Right atrium auricular region (tissue), 2 donors: ENCODE data around the gene ZNF532. TPM values are rescaled to one million over a fixed set of nuclear protein-coding genes. Genes with fewer than 3 reads are reported as not detected.
"Not testable (repeated sequence)": the region's sequence is repeated elsewhere in the genome, so short reads cannot be mapped to it uniquely, and the experiment has no call there.

ENCODE experiments used
- DNase-seq: peaks from one replicate; pipeline ENCODE4 v3.0.0-alpha.2; 2019; ENCODE audit warnings: low spot score
- H3K27ac ChIP-seq, 2 donors: fragments of 200-600 bp; sonication (generic); 1 replicate in 1 of 2; 2 replicates in 1 of 2; pipeline ENCODE4 v1.5.1; 2016 to 2019
- H3K27me3 ChIP-seq, 2 donors: fragments of 200-600 bp; sonication (generic); one replicate each; pipeline versions ENCODE4 v1.5.1 to v1.6.0; 2017 to 2019
- H3K36me3 ChIP-seq: fragments of 200-600 bp; sonication (generic); one replicate; pipeline ENCODE4 v1.5.1; 2016
- H3K4me1 ChIP-seq, 2 donors: fragments of 200-600 bp; sonication (generic); one replicate each; pipeline versions ENCODE4 v1.5.1 to v1.6.0; 2017 to 2019
- H3K4me3 ChIP-seq, 2 donors: fragments of 200-600 bp; sonication (generic); 1 replicate in 1 of 2; 2 replicates in 1 of 2; pipeline ENCODE4 v1.5.1; 2017 to 2019; ENCODE audit warnings: mild to moderate bottlenecking in 1 of 2, moderate library complexity in 1 of 2
- H3K9me3 ChIP-seq, 2 donors: fragments of 200-600 bp; sonication (generic); one replicate each; pipeline ENCODE4 v1.5.1; 2019
- total RNA-seq, 2 donors: library from RNA; depleted of rRNA; stranded (reverse); fragments of >200 nt; gene quantifications; one replicate each; pipeline ENCODE4 v1.1.0, GENCODE V29; 2016
- TF ChIP-seq, protein P1 (sequence below), 2 donors: fragments of 200-600 bp; sonication (generic); IDR thresholded peaks; one replicate each; pipeline ENCODE4 v1.5.1; 2019; ENCODE audit warnings: antibody characterized with exemption in 2 of 2

Gene ZNF532
- 10 to 100 TPM; 53.1 to 59.5 TPM for total RNA-seq

DNA sequence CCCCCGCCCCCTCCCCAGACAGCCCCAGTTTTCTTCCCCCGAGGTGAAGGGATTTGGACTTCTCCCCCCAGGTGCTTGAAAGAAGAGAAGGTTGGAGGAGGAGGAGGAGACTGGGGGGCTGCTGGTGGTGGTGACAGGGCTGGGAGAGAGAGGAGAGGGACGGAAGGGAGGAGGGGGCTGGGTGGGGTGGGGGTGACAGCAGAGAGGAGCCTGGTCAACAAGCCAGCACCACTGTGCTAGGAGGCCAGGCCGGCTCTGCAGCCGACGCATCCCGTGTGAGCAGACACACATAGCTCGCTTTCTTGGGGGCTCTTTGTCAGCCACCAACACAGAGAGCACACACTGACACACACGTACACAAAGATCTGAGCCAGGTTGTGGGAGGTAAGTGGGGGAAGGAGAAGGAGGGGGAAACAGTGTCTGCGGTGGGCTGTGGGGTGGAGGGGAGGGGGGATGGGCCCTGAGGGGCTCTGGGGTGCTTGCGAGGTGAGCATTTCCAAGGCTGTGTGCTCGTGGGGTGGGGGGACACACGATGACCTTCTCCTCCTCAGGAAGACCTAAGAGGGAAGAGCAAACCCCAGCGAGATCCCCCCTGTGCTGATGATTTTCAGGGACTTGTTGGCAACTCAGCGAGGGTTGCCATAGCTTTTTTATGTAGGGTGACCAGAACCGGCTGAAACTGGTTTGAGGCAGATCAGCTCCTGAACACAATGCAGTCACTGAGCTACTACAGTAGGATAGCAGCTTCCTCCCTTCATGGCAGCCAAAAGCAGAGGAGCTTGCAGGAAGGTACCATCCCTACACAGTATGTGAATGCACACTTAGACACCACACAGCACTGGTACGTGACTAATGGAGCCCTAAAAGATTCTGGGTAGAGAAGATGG lies at the start of gene ZNF532:
TSS of gene ZNF532 (plus strand) at position 732 of the 887 bp plus-strand sequence. CDS start 53,411 bp downstream, outside the sequence.
- Histone ChIP-seq H3K4me1 (peaks cover 0 to 81% of the 10 kb centered on the region in 2 donors), H3K27me3 (no peaks in the 10 kb centered on the region), H3K9me3 (no peaks in the 10 kb centered on the region), H3K4me3 (peak within 1 kb of the TSS; percentile 45 to 58), H3K36me3 (peaks cover 18% of the 10 kb centered on the region), H3K27ac (peak within 1 kb of the TSS; percentile 96 to 98)
- TF ChIP-seq, protein P1, sequence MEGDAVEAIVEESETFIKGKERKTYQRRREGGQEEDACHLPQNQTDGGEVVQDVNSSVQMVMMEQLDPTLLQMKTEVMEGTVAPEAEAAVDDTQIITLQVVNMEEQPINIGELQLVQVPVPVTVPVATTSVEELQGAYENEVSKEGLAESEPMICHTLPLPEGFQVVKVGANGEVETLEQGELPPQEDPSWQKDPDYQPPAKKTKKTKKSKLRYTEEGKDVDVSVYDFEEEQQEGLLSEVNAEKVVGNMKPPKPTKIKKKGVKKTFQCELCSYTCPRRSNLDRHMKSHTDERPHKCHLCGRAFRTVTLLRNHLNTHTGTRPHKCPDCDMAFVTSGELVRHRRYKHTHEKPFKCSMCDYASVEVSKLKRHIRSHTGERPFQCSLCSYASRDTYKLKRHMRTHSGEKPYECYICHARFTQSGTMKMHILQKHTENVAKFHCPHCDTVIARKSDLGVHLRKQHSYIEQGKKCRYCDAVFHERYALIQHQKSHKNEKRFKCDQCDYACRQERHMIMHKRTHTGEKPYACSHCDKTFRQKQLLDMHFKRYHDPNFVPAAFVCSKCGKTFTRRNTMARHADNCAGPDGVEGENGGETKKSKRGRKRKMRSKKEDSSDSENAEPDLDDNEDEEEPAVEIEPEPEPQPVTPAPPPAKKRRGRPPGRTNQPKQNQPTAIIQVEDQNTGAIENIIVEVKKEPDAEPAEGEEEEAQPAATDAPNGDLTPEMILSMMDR (IDR thresholded peaks at IDR 0.05): no peak
- no peak for DNase-seq

GRCh38 chr18:58819051-58819450 lies 45.6 kb upstream of the ZNF532 start:
- Histone ChIP-seq H3K4me1 (no peaks in the 10 kb centered on the region), H3K27me3 (no peaks in the 10 kb centered on the region), H3K36me3 (no peaks in the 10 kb centered on the region), H3K9me3 (no peaks in the 10 kb centered on the region), H3K27ac (no peak overlapping the region), H3K4me3 (no peak overlapping the region)
- TF ChIP-seq, protein P1 (IDR thresholded peaks at IDR 0.05): no peak
- DNase-seq: no peak

GRCh38 chr18:58820251-58820650 lies 44.4 kb upstream of the ZNF532 start:
- TF ChIP-seq, protein P1 (IDR thresholded peaks at IDR 0.05): no peak
- no peak for DNase-seq
- H3K4me3 ChIP-seq: no peak overlapping the region
- no peaks in the 10 kb centered on the region for H3K4me1 ChIP-seq
- no peaks in the 10 kb centered on the region for H3K27me3 ChIP-seq
- no peaks in the 10 kb centered on the region for H3K9me3 ChIP-seq
- no peak overlapping the region for H3K27ac ChIP-seq
- H3K36me3 ChIP-seq: no peaks in the 10 kb centered on the region

GRCh38 chr18:58822944-58823343 lies 41.7 kb upstream of the ZNF532 start:
- H3K4me3 ChIP-seq: no peak overlapping the region
- H3K4me1 ChIP-seq: no peaks in the 10 kb centered on the region
- no peak overlapping the region for H3K27ac ChIP-seq
- no peaks in the 10 kb centered on the region for H3K9me3 ChIP-seq
- no peak for DNase-seq
- no peaks in the 10 kb centered on the region for H3K36me3 ChIP-seq
- TF ChIP-seq, protein P1 (IDR thresholded peaks at IDR 0.05): no peak
- H3K27me3 ChIP-seq: no peaks in the 10 kb centered on the region

DNA sequence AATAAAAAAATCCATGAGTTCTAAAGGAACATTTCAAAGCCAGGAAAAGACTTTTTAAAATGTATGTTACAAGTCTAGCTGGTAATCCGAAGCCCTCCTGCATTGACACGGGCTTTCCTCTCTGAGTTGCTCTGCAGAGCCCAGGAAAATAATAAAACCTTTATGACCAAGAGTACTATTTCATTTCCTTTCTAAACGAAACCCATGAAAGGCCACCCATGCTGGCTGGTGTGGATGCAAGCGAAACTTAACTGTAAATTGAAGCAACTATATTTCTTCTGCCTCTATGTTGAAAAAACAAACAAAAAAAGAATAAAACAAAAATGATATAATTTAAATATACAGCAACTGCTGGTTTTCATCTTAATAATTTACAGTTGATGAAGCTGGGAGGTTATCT lies 41.3 kb upstream of the ZNF532 start:
- TF ChIP-seq, protein P1 (IDR thresholded peaks at IDR 0.05): no peak
- Histone ChIP-seq H3K9me3 (no peaks in the 10 kb centered on the region), H3K27me3 (no peaks in the 10 kb centered on the region), H3K27ac (no peak overlapping the region), H3K4me1 (no peaks in the 10 kb centered on the region), H3K36me3 (no peaks in the 10 kb centered on the region), H3K4me3 (no peak overlapping the region)
- DNase-seq: no peak

DNA sequence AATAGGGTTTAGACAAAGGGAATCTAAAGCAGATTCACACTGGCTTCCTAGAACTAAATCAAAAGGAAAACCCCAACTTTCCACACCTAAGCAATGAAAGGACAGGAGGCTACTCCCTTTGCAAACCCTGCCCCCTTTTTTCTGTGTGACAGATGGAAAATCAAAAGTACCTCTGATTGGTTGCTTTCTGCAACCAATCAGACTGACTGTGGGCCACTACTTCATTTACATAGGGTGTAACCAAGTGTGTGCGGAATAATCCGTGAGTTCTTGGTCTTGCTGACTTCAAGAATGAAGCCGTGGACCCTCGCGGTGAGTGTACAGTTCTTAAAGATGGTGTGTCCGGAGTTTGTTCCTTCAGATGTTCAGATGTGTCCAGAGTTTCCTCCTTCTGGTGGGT lies 37.8 kb upstream of the ZNF532 start:
- H3K9me3 ChIP-seq, H3K4me1 ChIP-seq, DNase-seq, H3K36me3 ChIP-seq, H3K4me3 ChIP-seq, H3K27me3 ChIP-seq, H3K27ac ChIP-seq: not testable (repeated sequence)
